Keratinocyte (primary cell): ENCODE results near the gene EIF2AK2.

ENCODE experiments used
- CTCF ChIP-seq, 3 experiments: IDR thresholded peaks in 1 of 3; conservative IDR thresholded peaks in 1 of 3; optimal IDR thresholded peaks in 1 of 3; 2 replicates in 2 of 3; 3 replicates in 1 of 3; pipeline versions ENCODE3 to v1.5.1; 2011; ENCODE audit warnings: low read length in 3 of 3, mild to moderate bottlenecking in 3 of 3, moderate library complexity in 2 of 3, control low read depth in 1 of 3, inconsistent platforms in 1 of 3; ENCODE audit not compliant: insufficient read depth in 2 of 3; ENCODE audit errors: extremely low read depth in 1 of 3
- EZH2 ChIP-seq: IDR thresholded peaks from one replicate; pipeline ENCODE4 v1.6.1; 2012; ENCODE audit warnings: inconsistent platforms, mild to moderate bottlenecking, low read length, moderate library complexity

- no peak for TF ChIP-seq CTCF (optimal IDR thresholded peaks at IDR 0.05 in 1 of 3, IDR thresholded peaks at IDR 0.05 in 1 of 3, conservative IDR thresholded peaks at IDR 0.05 in 1 of 3; ENCODE audit: extremely low read depth in 1 of 3, insufficient read depth in 2 of 3, low read length in 3 of 3)
- no peak for TF ChIP-seq EZH2
Observed at GRCh38 chr2:37102588-37102987, 54.2 kb downstream of the EIF2AK2 start.
